Stomach (tissue), 9 donors: ENCODE results near the gene PTPRT. TPM values are rescaled to one million over a fixed set of nuclear protein-coding genes. Genes with fewer than 3 reads are reported as not detected.

Experiments used
- DNase-seq, 2 donors: peaks; one replicate each; pipeline versions ENCODE4 v3.0.0 to v3.0.0-alpha.2; 2013 to 2019
- H3K27ac ChIP-seq, 5 donors: fragments of 200-600 bp in 4 of 5; sonication (generic) in 4 of 5; one replicate each; pipeline ENCODE4 v1.5.1; 2013 to 2019; ENCODE audit warnings: mild to moderate bottlenecking in 1 of 5, moderate library complexity in 1 of 5
- H3K27me3 ChIP-seq, 3 donors: fragments of 200-600 bp; sonication (generic); one replicate each; pipeline ENCODE4 v1.5.1; 2017 to 2019; ENCODE audit warnings: mixed run types in 1 of 3
- H3K36me3 ChIP-seq, 4 donors: fragments of 200-600 bp; sonication (generic); 1 replicate in 3 of 4; 2 replicates in 1 of 4; pipeline ENCODE4 v1.5.1; 2016 to 2019
- H3K4me1 ChIP-seq, 4 donors: fragments of 200-600 bp; sonication (generic); one replicate each; pipeline ENCODE4 v1.5.1; 2016 to 2019
- H3K4me3 ChIP-seq, 4 donors: fragments of 200-600 bp; sonication (generic) in 3 of 4; one replicate each; pipeline ENCODE4 v1.5.1; 2016 to 2019; ENCODE audit warnings: mild to moderate bottlenecking in 1 of 4
- H3K9me3 ChIP-seq, 4 donors: fragments of 200-600 bp; sonication (generic); one replicate each; pipeline ENCODE4 v1.5.1; 2016 to 2019
- EP300 ChIP-seq: sonication (generic); formaldehyde crosslinking; IDR thresholded peaks from one replicate; pipeline ENCODE4 v1.6.1; 2017; ENCODE audit warnings: antibody characterized with exemption
- POLR2A ChIP-seq, 4 donors: fragments of 450-650 bp; IDR thresholded peaks; one replicate each; pipeline ENCODE4 v1.6.1; 2016; ENCODE audit warnings: antibody characterized with exemption in 4 of 4, control low read depth in 2 of 4, mild to moderate bottlenecking in 1 of 4, moderate library complexity in 1 of 4
- POLR2AphosphoS5 ChIP-seq, 3 donors: sonication (generic); formaldehyde crosslinking; IDR thresholded peaks; one replicate each; pipeline ENCODE4 v1.6.1; 2016; ENCODE audit warnings: antibody characterized with exemption in 3 of 3
- WGBS, 5 donors: extraction: QIAGEN DNeasy Blood & Tissue Kit in 3 of 5; methylation state at CpG; one replicate each; pipeline versions ENCODE4 v1.1.5 to v1.1.7; 2013 to 2018; 5-methylcytosine and 5-hydroxymethylcytosine counted together
- intact Hi-C: fragments of 100-400 bp; cut with DNase I; formaldehyde crosslinking; loops from one replicate; pipeline ENCODE4 v1.15.1; 2023; ENCODE audit warnings: low total_unique reads
- polyA plus RNA-seq, 3 donors: library from polyadenylated mRNA; stranded (reverse); fragments of 200-250 nt; gene quantifications; one replicate each; pipeline ENCODE4 v1.2.3, GENCODE V29; 2013
- total RNA-seq, 5 donors: library from RNA; depleted of rRNA; stranded (reverse); fragments of >200 nt; gene quantifications; one replicate each; pipeline versions ENCODE4 v1.1.0 to v1.2.3, GENCODE V29; 2014 to 2016
- TF ChIP-seq, protein P1 (sequence below), 7 experiments: fragments of 450-650 bp in 4 of 7; fragments of 200-600 bp in 3 of 7; sonication (generic) in 3 of 7; IDR thresholded peaks; one replicate each; pipeline ENCODE4 v1.5.1; 2016 to 2019; ENCODE audit warnings: antibody characterized with exemption in 7 of 7, control low read depth in 2 of 7, mild to moderate bottlenecking in 1 of 7
- donor health status: healthy with polysubstance abuse.
- donor health status: Bipolar disorder and iron deficiency.
- donor health status: healthy.

Gene PTPRT
- total and polyA plus RNA-seq, 8 donors: 0.05 to 11.6 (median 1.7) TPM; not detected in 2

DNA sequence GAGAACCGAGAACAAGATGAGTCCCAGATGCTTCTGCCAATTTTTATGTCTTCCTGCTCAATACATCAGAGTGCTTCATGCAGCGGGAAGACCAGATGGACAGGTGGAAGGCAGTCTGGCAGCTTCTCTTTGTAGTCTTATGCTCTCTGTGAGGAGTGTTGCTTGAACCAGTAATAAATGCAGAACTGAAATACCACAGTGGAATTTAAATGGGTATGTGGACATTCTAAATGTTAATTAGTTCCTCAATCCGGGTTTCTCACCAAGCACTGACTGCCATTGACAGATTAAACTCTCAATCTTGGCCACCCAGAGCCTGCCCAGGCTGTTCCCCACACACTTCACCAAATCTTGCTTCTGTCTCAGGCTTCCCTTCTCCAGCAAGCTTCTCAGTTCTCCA lies 876.0 kb downstream of the PTPRT start:
- H3K36me3 ChIP-seq: no peaks in the 10 kb centered on the region
- intact Hi-C loops: no loop called here
- H3K27me3 ChIP-seq: no peaks in the 10 kb centered on the region
- H3K27ac ChIP-seq: no peak overlapping the region
- TF ChIP-seq POLR2AphosphoS5 (IDR thresholded peaks at IDR 0.05) (no peak), EP300 (no peak), POLR2A (IDR thresholded peaks at IDR 0.05) (no peak)
- TF ChIP-seq, protein P1, sequence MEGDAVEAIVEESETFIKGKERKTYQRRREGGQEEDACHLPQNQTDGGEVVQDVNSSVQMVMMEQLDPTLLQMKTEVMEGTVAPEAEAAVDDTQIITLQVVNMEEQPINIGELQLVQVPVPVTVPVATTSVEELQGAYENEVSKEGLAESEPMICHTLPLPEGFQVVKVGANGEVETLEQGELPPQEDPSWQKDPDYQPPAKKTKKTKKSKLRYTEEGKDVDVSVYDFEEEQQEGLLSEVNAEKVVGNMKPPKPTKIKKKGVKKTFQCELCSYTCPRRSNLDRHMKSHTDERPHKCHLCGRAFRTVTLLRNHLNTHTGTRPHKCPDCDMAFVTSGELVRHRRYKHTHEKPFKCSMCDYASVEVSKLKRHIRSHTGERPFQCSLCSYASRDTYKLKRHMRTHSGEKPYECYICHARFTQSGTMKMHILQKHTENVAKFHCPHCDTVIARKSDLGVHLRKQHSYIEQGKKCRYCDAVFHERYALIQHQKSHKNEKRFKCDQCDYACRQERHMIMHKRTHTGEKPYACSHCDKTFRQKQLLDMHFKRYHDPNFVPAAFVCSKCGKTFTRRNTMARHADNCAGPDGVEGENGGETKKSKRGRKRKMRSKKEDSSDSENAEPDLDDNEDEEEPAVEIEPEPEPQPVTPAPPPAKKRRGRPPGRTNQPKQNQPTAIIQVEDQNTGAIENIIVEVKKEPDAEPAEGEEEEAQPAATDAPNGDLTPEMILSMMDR (IDR thresholded peaks at IDR 0.05): no peak
- H3K4me3 ChIP-seq: no peak overlapping the region
- no peaks in the 10 kb centered on the region for H3K4me1 ChIP-seq
- 78 to 92% (median 85%) methylated on average over 3 of the region's 3 CpGs for WGBS, 5 donors
- DNase-seq: no peak
- no peaks in the 10 kb centered on the region for H3K9me3 ChIP-seq

GRCh38 chr20:42309050-42309449 lies 880.7 kb downstream of the PTPRT start:
- no peak overlapping the region for H3K4me3 ChIP-seq
- intact Hi-C loops: no loop called here
- no peaks in the 10 kb centered on the region for H3K36me3 ChIP-seq
- H3K4me1 ChIP-seq: no peaks in the 10 kb centered on the region
- H3K9me3 ChIP-seq: no peaks in the 10 kb centered on the region
- WGBS, 5 donors: 57 to 79% (median 70%) methylated on average over 4 of the region's 4 CpGs
- DNase-seq: no peak
- H3K27ac ChIP-seq: no peak overlapping the region
- TF ChIP-seq, protein P1 (IDR thresholded peaks at IDR 0.05): no peak
- TF ChIP-seq POLR2AphosphoS5 (IDR thresholded peaks at IDR 0.05) (no peak), POLR2A (IDR thresholded peaks at IDR 0.05) (no peak), EP300 (no peak)
- no peaks in the 10 kb centered on the region for H3K27me3 ChIP-seq

- intact Hi-C loops: no loop called here
- Histone ChIP-seq H3K27me3 (no peaks in the 10 kb centered on the region), H3K9me3 (no peaks in the 10 kb centered on the region), H3K27ac (no peak overlapping the region), H3K36me3 (no peaks in the 10 kb centered on the region), H3K4me3 (no peak overlapping the region), H3K4me1 (no peaks in the 10 kb centered on the region)
- TF ChIP-seq, protein P1 (IDR thresholded peaks at IDR 0.05): no peak
- no peak for TF ChIP-seq EP300
- TF ChIP-seq POLR2AphosphoS5 (IDR thresholded peaks at IDR 0.05): no peak
- no peak for TF ChIP-seq POLR2A (IDR thresholded peaks at IDR 0.05)
- WGBS, 5 donors: 80 to 91% (median 89%) methylated on average over 4 of the region's 4 CpGs
- no peak for DNase-seq
These were observed 881.5 kb downstream of the PTPRT start for GRCh38 chr20:42308171-42308570.

DNA sequence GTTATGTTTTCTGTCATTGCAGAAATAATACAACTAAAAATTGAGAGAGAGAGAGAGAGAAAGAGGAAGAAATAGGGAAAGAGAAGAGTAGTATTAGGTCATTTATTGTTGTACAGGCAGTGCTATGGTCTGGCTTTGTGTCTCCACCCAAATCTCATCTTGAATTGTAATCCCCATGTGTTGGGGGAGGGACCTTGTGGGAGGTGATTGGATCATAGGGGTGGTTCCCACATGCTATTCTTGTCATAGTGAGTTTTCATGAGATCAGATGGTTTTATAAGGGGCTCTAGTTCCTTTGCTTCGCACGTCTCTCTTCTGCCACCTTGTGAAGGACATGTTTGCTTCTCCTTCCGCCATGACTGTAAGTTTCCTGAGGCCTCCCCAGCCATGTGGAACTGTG lies 894.1 kb downstream of the PTPRT start:
- H3K4me3 ChIP-seq: no peak overlapping the region
- DNase-seq: no peak
- 87 to 91% (median 90%) methylated on average over 3 of the region's 3 CpGs for WGBS, 5 donors
- H3K36me3 ChIP-seq: no peaks in the 10 kb centered on the region
- intact Hi-C loops: no loop called here
- no peaks in the 10 kb centered on the region for H3K27me3 ChIP-seq
- H3K4me1 ChIP-seq: no peaks in the 10 kb centered on the region
- no peaks in the 10 kb centered on the region for H3K9me3 ChIP-seq
- no peak overlapping the region for H3K27ac ChIP-seq
- TF ChIP-seq EP300 (no peak), POLR2AphosphoS5 (IDR thresholded peaks at IDR 0.05) (no peak), POLR2A (IDR thresholded peaks at IDR 0.05) (no peak)
- TF ChIP-seq, protein P1 (IDR thresholded peaks at IDR 0.05): no peak
